GM12873 (cell line): Measurements from ENCODE around the gene KIF26B.

Experiments used
- CTCF ChIP-seq: IDR thresholded peaks from 2 replicates; pipeline ENCODE4 v1.5.1; 2012; ENCODE audit warnings: low read depth, mild to moderate bottlenecking, moderate library complexity, low read length, control low read depth; ENCODE audit not compliant: insufficient read depth; ENCODE audit errors: missing control alignments

Gene KIF26B

GRCh38 chr1:245433561-245433960 is 278.8 kb downstream of the KIF26B start:
- TF ChIP-seq CTCF: no peak

DNA sequence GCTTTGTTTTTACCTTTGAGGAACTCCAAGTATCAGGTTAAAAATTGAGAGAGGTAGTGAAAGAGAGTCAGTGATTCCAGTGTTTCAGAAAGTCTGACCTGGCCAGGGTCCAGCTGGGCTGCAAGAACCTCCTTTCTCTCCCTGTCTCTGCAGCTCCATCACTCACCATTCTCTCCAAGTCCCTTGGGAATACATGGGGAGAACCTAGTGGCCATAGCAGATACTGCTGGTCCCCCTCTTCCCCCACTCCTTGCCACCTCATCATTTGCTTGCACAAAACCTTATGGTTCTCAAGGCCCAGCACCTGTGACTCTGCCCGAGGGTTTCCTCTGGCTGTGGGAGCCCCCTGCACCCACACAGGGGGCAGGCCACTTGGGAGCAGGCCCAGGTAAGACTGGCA is 279.5 kb downstream of the KIF26B start:
- TF ChIP-seq CTCF: peak; percentile 30

DNA sequence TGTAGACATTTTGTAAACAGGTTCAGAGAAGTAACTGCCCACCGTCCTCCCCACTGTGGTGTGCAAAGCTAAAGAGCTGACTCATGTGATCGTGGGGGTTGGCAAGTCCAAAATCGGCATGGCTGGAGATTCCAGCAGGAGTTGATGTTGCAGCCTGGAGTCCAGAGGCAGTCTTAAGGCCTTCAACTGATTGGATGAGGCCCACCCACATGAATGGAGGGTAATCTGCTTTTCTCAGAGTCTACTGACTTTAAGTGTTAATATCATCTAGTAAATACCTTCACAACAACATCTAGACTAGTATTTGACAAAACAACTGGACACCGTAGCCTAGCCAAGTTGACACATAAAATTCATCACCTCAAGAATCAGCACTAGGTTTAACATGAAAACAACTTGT is 281.6 kb downstream of the KIF26B start:
- no peak for TF ChIP-seq CTCF

GRCh38 chr1:245437369-245438062 is 282.7 kb downstream of the KIF26B start:
- TF ChIP-seq CTCF: no peak

GRCh38 chr1:245440922-245441321 is 286.1 kb downstream of the KIF26B start:
- no peak for TF ChIP-seq CTCF

DNA sequence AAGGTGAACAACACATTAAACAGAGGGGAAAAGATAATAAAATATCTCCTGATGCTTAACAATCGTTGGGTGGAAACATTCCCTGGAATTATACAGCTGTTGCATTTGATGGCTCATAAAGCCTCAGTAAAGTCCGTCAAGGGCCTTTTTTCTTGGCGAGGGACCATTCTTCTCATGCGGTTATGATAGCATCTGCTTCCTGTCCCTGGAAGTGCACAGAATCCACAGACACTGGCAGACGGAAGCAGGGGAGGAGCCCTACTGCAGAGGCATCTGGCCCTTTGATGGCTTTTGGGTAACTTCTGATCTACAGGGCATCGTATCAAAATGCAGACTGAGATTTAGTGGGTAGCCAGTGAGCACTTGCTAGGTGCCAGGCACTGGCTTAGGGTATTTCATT is 286.9 kb downstream of the KIF26B start:
- TF ChIP-seq CTCF: no peak

DNA sequence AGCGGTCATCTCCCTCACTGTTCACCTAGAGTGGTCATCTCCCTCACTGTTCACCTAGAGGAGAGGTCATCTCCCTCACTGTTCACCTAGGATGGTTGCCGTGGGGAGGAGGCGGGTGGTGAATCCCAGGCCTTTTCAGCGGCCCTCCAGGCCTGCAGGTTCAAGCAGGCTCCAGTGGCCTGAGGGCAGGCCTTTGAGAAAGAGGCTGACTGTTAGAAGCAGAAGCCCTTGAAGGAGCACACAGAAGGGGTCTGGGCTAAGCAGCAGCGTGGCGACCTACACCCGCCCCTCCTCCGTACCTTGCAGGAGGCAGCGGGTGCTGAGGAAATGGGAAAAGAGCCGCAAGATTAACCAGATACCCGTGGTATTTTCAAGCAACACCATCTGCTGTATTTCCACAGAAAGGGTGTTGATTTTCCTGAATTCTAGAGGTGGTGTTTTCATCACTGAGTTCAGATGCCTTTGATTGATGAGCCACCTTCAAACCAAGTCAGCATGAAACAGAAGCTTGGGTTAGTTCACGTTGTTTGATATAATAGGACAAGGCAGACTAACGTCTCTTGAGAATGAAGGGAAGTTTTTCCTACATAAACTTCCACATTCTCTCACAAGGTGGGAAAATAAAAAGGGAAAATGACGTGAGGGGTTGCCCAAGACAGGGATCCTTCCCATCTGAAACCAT is 289.5 kb downstream of the KIF26B start:
- no peak for TF ChIP-seq CTCF
